Measurements from ENCODE around the gene COL26A1. TPM values are rescaled to one million over a fixed set of nuclear protein-coding genes. Genes with fewer than 3 reads are reported as not detected.

COL26A1 gene
- total RNA-seq, 1 donor from 2014 or later, result 128 TPM

GRCh38 chr7:101590663-101591435, 228.2 kb downstream of the COL26A1 start:
- H3K4me1 Mint-ChIP-seq (ENCODE audit: unreplicated experiment), result peaks cover 6% of the 10 kb centered on the region
- H3K9me3 Mint-ChIP-seq (ENCODE audit: unreplicated experiment), result no peaks in the 10 kb centered on the region
- peaks cover 7% of the 10 kb centered on the region for H3K27me3 Mint-ChIP-seq (ENCODE audit: unreplicated experiment)
- peak; percentile 78 for DNase-seq (ENCODE audit: extremely low spot score, unreplicated experiment)
- no peak overlapping the region for H3K4me3 Mint-ChIP-seq (ENCODE audit: unreplicated experiment)
- TF ChIP-seq, protein P1, sequence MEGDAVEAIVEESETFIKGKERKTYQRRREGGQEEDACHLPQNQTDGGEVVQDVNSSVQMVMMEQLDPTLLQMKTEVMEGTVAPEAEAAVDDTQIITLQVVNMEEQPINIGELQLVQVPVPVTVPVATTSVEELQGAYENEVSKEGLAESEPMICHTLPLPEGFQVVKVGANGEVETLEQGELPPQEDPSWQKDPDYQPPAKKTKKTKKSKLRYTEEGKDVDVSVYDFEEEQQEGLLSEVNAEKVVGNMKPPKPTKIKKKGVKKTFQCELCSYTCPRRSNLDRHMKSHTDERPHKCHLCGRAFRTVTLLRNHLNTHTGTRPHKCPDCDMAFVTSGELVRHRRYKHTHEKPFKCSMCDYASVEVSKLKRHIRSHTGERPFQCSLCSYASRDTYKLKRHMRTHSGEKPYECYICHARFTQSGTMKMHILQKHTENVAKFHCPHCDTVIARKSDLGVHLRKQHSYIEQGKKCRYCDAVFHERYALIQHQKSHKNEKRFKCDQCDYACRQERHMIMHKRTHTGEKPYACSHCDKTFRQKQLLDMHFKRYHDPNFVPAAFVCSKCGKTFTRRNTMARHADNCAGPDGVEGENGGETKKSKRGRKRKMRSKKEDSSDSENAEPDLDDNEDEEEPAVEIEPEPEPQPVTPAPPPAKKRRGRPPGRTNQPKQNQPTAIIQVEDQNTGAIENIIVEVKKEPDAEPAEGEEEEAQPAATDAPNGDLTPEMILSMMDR (IDR thresholded peaks at IDR 0.05), result no peak
- H3K36me3 Mint-ChIP-seq (ENCODE audit: unreplicated experiment), result no peaks in the 10 kb centered on the region
- no peak overlapping the region for H3K27ac Mint-ChIP-seq (ENCODE audit: unreplicated experiment)

GRCh38 chr7:101591504-101591903, 228.8 kb downstream of the COL26A1 start:
- Mint-ChIP-seq H3K27ac (ENCODE audit: unreplicated experiment) (no peak overlapping the region), H3K27me3 (ENCODE audit: unreplicated experiment) (peaks cover 12% of the 10 kb centered on the region), H3K9me3 (ENCODE audit: unreplicated experiment) (peaks cover 4% of the 10 kb centered on the region), H3K4me1 (ENCODE audit: unreplicated experiment) (peaks cover 6% of the 10 kb centered on the region), H3K36me3 (ENCODE audit: unreplicated experiment) (no peaks in the 10 kb centered on the region), H3K4me3 (ENCODE audit: unreplicated experiment) (no peak overlapping the region)
- peak; percentile 10 for DNase-seq (ENCODE audit: extremely low spot score, unreplicated experiment)
- TF ChIP-seq, protein P1 (IDR thresholded peaks at IDR 0.05), result no peak

DNA sequence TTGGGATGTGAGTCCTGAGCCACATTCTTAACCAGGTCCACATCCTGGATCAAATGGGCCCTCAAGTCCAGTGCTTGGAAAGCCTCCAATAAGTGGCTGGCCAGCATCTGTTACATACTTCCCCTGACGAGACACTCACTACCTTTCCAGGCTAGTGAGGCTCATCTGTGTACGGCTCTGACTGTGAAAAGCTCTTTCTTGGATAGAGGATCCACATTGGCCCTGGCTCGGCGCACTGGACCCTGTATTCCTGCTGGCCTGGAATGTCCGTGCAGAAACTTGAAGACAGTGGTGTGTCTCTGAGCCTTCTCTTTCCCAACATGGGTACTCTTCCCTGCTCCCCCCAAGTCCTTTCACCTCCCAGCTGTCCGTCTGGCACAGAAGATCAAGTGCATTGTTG, 230.9 kb downstream of the COL26A1 start:
- H3K4me1 Mint-ChIP-seq (ENCODE audit: unreplicated experiment), result peaks cover under 1% of the 10 kb centered on the region
- TF ChIP-seq, protein P1 (IDR thresholded peaks at IDR 0.05), result no peak
- H3K36me3 Mint-ChIP-seq (ENCODE audit: unreplicated experiment), result no peaks in the 10 kb centered on the region
- H3K9me3 Mint-ChIP-seq (ENCODE audit: unreplicated experiment), result peaks cover 4% of the 10 kb centered on the region
- H3K27ac Mint-ChIP-seq (ENCODE audit: unreplicated experiment), result no peak overlapping the region
- no peak for DNase-seq (ENCODE audit: extremely low spot score, unreplicated experiment)
- H3K27me3 Mint-ChIP-seq (ENCODE audit: unreplicated experiment), result peaks cover 12% of the 10 kb centered on the region
- H3K4me3 Mint-ChIP-seq (ENCODE audit: unreplicated experiment), result no peak overlapping the region

DNA sequence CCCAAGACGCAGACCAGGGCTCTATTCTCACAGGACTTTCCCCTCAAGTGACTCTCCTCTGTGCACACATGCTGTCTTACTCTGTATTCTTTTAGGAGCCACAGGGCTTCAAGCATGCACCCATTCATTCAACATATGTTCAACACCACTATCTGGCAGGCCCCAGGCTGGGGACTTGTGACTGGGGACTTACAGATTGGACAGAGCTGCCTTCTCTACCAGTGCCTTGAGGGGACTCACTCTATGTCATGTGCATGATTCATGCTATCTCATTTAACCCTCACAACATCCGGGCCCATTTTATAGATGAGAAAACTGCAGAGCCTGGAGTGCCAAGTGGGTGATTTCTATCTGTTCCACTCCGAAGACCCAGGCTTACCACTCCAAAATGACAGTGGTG, 232.1 kb downstream of the COL26A1 start:
- TF ChIP-seq, protein P1 (IDR thresholded peaks at IDR 0.05), result no peak
- DNase-seq (ENCODE audit: extremely low spot score, unreplicated experiment), result no peak
- no peak overlapping the region for H3K27ac Mint-ChIP-seq (ENCODE audit: unreplicated experiment)
- no peaks in the 10 kb centered on the region for H3K36me3 Mint-ChIP-seq (ENCODE audit: unreplicated experiment)
- H3K4me3 Mint-ChIP-seq (ENCODE audit: unreplicated experiment), result no peak overlapping the region
- H3K27me3 Mint-ChIP-seq (ENCODE audit: unreplicated experiment), result peaks cover 12% of the 10 kb centered on the region
- H3K4me1 Mint-ChIP-seq (ENCODE audit: unreplicated experiment), result peaks cover 8% of the 10 kb centered on the region
- H3K9me3 Mint-ChIP-seq (ENCODE audit: unreplicated experiment), result peaks cover 4% of the 10 kb centered on the region

DNA sequence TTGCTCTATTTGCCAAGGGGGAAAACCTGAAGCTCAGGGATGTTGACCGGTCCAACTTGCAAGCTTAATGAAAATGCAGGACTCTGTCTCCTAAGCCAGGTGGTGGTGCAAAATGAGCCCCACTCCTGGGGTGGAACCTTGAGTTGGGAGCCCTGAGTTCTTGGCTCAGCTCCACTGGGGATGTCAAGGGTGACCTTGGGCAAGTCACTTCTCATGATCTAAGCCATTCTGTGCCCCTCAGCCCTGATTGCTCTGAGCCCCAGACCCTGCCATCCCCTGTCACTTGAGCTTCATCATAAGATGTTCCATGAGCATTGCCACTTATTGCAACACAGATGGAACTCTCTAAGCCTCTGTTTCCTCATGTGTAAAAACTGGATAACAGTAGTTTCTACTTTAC, 232.6 kb downstream of the COL26A1 start:
- Mint-ChIP-seq H3K27ac (ENCODE audit: unreplicated experiment) (no peak overlapping the region), H3K4me1 (ENCODE audit: unreplicated experiment) (peaks cover 8% of the 10 kb centered on the region)
- TF ChIP-seq, protein P1 (IDR thresholded peaks at IDR 0.05), result no peak

More for the DNA sequence above, 232.6 kb downstream of the COL26A1 start:
- no peak overlapping the region for H3K4me3 Mint-ChIP-seq (ENCODE audit: unreplicated experiment)
- H3K27me3 Mint-ChIP-seq (ENCODE audit: unreplicated experiment), result peaks cover 12% of the 10 kb centered on the region
- H3K9me3 Mint-ChIP-seq (ENCODE audit: unreplicated experiment), result peaks cover 4% of the 10 kb centered on the region
- H3K36me3 Mint-ChIP-seq (ENCODE audit: unreplicated experiment), result no peaks in the 10 kb centered on the region
- no peak for DNase-seq (ENCODE audit: extremely low spot score, unreplicated experiment)

All from osteocyte (in vitro differentiated cells).